ENCODE measurements around the gene CHD9. TPM values are rescaled to one million over a fixed set of nuclear protein-coding genes. Genes with fewer than 3 reads are reported as not detected.
A peak's percentile ranks its signal among the peaks of the same experiment; 100 is the strongest.

Gene CHD9
- total RNA-seq, 4 donors from 2014 or later = 59.0 to 210 (median 80.4) TPM

GRCh38 chr16:53213542-53213941 is 158.8 kb downstream of the CHD9 start:
- no peak for TF ChIP-seq CTCF (IDR thresholded peaks at IDR 0.05)
- DNase-seq (ENCODE audit: low spot score) (no peak), ATAC-seq (ENCODE audit: low FRiP score) (no peak)

- DNase-seq (ENCODE audit: low spot score) (no peak), ATAC-seq (ENCODE audit: low FRiP score) (no peak)
- TF ChIP-seq CTCF (IDR thresholded peaks at IDR 0.05) = no peak
These were observed 162.0 kb downstream of the CHD9 start for GRCh38 chr16:53216798-53217197.

GRCh38 chr16:53219371-53219770 is 164.6 kb downstream of the CHD9 start:
- DNase-seq (ENCODE audit: low spot score) = no peak
- TF ChIP-seq CTCF (IDR thresholded peaks at IDR 0.05) = no peak
- no peak for ATAC-seq (ENCODE audit: low FRiP score)

GRCh38 chr16:53219795-53220454 is 165.1 kb downstream of the CHD9 start:
- TF ChIP-seq CTCF (IDR thresholded peaks at IDR 0.05) = no peak
- ATAC-seq (ENCODE audit: low FRiP score) = peak; percentile 37
- DNase-seq (ENCODE audit: low spot score) = no peak

GRCh38 chr16:53220585-53220984 is 165.8 kb downstream of the CHD9 start:
- no peak for ATAC-seq (ENCODE audit: low FRiP score)

GRCh38 chr16:53224951-53225533 is 170.3 kb downstream of the CHD9 start:
- DNase-seq (ENCODE audit: low spot score) (no peak), ATAC-seq (ENCODE audit: low FRiP score) (no peak)
- no peak for TF ChIP-seq CTCF (IDR thresholded peaks at IDR 0.05)

More at GRCh38 chr16:53220585-53220984, 165.8 kb downstream of the CHD9 start:
- TF ChIP-seq CTCF (IDR thresholded peaks at IDR 0.05) = no peak
- no peak for DNase-seq (ENCODE audit: low spot score)
